SH-SY5Y (cell line): ENCODE results near the gene C1orf53.

ENCODE experiments used
- GATA2 ChIP-seq: IDR thresholded peaks from 2 replicates; pipeline ENCODE4 v1.6.1; 2011; ENCODE audit warnings: mild to moderate bottlenecking, low read depth, low read length
- GATA3 ChIP-seq: IDR thresholded peaks from 2 replicates; pipeline ENCODE4 v1.6.1; 2011; ENCODE audit warnings: low read depth, mild to moderate bottlenecking, low read length, moderate library complexity

The C1orf53 gene

DNA sequence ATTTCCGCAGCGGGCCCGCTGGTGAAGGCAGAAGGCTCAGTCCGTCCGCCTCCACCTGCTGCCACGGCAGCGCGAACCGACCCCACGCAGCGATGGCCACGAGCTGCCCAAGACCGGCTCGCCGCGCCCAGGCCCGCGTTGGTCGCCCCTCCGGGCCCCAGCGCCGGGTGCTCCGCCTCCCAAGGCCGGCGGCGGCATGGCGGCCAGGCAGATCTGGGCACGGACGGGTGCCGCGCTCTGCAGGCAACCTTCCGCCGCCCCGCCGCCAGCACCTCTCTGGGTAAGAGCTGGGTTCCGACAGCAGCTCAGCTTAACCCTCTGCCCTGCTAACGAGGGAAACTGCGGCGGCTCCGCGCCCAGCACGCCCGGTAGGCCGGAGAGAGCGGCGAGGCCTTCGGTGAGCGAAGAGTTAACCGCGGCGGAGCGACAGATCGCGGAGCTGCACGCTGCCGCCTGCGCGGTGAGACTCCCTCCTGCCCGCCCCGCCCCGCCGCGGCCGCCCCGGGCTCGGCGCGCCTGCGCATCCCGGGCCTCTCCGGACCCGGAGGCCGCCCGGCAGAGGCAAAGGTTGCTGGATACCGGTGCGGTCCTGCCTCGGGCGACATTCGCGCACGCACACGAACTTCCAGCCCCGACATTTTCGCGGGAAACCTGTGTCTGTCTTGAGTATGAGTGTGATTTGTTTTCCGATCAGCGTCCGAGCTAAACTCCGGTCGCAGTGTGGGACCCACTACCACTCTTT lies at the start of gene C1orf53:
C1orf53 (plus strand) TSS at position 177 of the 742 bp plus-strand sequence; CDS start at position 197, 20 bp downstream.
- TF ChIP-seq GATA3 (no peak), GATA2 (no peak)

- no peak for TF ChIP-seq GATA3
- TF ChIP-seq GATA2: no peak
Observed at GRCh38 chr1:197857477-197857876, 45.0 kb upstream of the C1orf53 start.

DNA sequence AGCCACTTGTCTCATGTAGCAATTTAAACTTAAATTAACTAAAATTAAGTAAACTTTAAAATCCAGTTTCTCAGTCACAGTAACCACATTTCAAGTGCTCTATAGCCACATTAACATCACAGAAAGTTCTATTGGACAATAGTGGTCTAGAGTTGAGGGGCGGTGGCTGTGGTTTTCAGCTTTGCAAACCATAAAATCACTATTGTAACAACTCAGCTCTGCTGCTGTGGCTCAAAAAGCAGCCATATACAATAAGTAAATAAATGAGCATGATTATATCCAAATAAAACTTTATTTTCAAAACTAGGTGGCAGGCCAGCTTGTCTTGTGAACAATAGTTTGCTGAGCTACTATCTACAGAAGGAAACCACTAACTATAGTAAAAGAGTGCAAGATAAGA lies 43.4 kb upstream of the C1orf53 start:
- TF ChIP-seq GATA2 (no peak), GATA3 (no peak)

GRCh38 chr1:197862221-197862620 lies 40.2 kb upstream of the C1orf53 start:
- TF ChIP-seq GATA2: no peak
- TF ChIP-seq GATA3: no peak

GRCh38 chr1:197862671-197863070 lies 39.8 kb upstream of the C1orf53 start:
- TF ChIP-seq GATA2 (no peak), GATA3 (no peak)

- TF ChIP-seq GATA2: no peak
- no peak for TF ChIP-seq GATA3
Observed at GRCh38 chr1:197865809-197866208, 36.6 kb upstream of the C1orf53 start.

DNA sequence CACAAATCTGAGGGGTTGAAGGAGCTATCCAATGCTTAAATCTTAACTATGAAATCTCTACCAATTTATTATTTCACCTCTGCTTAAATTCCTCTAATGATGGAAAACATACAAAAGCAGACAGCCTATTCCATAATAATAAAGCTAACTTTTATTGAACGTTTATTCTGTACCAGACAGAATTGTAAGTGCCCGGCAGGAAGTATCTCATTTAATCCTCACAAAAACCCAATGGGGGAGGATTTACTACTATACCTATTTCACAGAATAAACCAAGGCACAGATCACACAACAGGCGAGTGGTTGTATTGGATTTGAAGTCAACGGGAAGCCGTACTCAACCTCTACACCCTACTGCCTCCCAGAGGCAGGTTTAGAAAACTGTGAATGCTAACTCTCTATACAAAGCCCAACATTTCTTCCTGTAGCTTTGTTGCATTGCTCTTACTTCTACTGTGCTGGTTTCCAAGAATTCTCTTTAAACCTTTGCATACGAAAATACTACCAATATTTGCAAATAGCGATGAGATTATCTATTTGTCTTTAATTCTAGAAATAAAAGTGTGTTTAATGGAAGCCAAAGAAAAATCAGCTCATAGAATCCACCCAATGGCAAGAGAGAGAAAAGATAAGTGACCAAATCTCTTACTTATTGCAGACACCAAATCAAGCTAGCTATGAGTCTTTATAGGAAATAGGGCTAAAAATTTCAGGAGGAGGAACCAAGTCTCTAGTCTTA lies 33.5 kb upstream of the C1orf53 start:
- TF ChIP-seq GATA2 (no peak), GATA3 (no peak)

- TF ChIP-seq GATA2 (no peak), GATA3 (no peak)
Observed at GRCh38 chr1:197869490-197870077, 32.8 kb upstream of the C1orf53 start.

- TF ChIP-seq GATA2 (no peak), GATA3 (no peak)
Observed at GRCh38 chr1:197876894-197877293, 25.5 kb upstream of the C1orf53 start.

DNA sequence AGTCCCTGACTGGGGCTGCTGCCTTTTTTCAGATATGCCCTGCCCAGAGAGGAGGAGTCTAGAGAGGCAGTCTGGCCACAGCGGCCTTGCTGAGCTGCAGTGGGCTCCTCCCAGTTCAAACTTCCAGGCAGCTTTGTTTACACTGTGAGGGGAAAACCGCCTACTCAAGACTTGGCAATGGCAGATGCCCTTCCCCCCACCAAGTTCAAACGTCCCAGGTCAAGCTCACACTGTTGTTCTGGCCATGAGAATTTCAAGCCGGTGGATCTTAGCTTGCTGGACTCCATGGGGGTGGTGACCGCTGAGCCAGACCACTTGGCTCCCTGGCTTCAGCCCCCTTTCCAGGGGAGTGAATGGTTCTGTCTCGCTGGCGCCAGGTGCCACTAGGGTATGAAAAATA lies 18.3 kb upstream of the C1orf53 start:
- TF ChIP-seq GATA2: no peak
- TF ChIP-seq GATA3: no peak

DNA sequence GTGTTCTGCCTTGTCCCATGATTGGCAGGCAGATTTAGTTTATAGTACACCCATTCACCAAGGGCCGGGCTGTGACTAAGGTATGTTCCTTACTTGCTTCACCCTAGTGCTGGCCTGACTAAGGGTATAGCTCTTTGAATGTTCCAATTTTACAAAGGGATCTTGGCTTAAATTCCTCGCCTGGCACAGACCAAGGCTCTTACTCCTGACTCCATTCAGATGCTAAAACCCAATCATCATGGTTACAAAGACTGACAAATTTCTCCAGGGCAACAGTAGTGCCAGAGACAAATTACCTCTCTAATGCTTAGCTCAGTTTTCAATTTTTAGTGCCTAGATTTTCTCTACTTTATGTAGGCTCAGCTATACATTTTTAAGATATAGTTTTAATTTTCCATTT lies 11.5 kb upstream of the C1orf53 start:
- TF ChIP-seq GATA3 (no peak), GATA2 (no peak)

GRCh38 chr1:197892684-197893083 lies 9.7 kb upstream of the C1orf53 start:
- TF ChIP-seq GATA2: no peak
- no peak for TF ChIP-seq GATA3

DNA sequence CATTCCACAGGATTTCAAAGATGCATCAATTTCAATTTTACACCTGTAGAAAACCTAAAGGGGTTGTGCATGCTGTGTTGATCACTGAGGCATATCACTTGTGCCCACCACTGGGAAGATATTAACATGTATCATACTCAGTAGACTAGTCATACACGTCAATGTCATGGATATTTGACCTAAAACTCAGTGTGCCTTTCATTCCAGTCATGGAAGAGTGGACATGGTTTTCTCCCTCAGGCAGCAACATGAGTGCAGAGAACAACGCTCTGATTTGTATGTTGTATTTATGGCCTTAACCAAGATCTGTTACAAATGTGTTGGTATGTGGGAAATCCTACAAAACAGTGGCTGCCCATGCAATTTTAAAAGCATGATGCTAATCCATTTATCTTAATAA lies 6.1 kb upstream of the C1orf53 start:
- TF ChIP-seq GATA3: no peak
- no peak for TF ChIP-seq GATA2

DNA sequence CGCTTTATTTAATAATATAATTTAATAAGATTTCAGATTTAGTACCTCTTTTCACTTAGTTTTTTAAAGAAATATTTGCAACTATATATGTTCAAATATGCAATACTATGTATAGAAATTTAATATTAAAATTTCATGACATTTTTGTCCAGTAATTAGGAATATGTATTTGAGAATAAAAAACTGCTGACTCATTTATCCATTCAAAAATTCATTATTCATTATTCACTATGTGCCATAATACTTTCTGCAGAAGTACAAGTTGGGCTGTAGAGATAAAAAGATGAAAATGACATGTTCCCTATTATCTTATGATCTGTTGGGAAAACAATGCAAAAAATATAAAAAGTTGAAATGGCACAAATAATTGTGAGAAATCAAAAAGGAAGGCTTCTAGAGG lies 3.4 kb upstream of the C1orf53 start:
- TF ChIP-seq GATA2: no peak
- TF ChIP-seq GATA3: no peak

GRCh38 chr1:197902131-197902453 lies 338 bp upstream of the C1orf53 start:
- no peak for TF ChIP-seq GATA3
- no peak for TF ChIP-seq GATA2
